OCI-LY1 (cell line): ENCODE results near the gene CSPG5.
A peak's percentile ranks its signal among the peaks of the same experiment; 100 is the strongest.

Experiments used
- H2AFZ ChIP-seq: fragments of 200-600 bp; sonication (generic), shearing (Covaris generic); 2 replicates; pipeline ENCODE4 v1.6.0; 2014; ENCODE audit warnings: antibody characterized with exemption, mild to moderate bottlenecking, low read length
- H3F3A ChIP-seq: fragments of 200-600 bp; sonication (generic), shearing (Covaris generic); 2 replicates; pipeline ENCODE4 v1.6.0; 2014; ENCODE audit warnings: mild to moderate bottlenecking, antibody characterized with exemption, low read length, moderate library complexity; ENCODE audit not compliant: insufficient read depth
- H3K27ac ChIP-seq: fragments of 200-600 bp; sonication (generic); 2 replicates; pipeline ENCODE4 v1.5.1; 2014; ENCODE audit warnings: low read length, mixed run types, mild to moderate bottlenecking, low read depth; ENCODE audit not compliant: poor library complexity, severe bottlenecking
- H3K27me3 ChIP-seq: fragments of 200-600 bp; sonication (generic); 2 replicates; pipeline ENCODE4 v1.6.0; 2014; ENCODE audit warnings: antibody characterized with exemption, mild to moderate bottlenecking, low read length, moderate library complexity; ENCODE audit not compliant: insufficient read depth
- H3K36me3 ChIP-seq: fragments of 200-600 bp; sonication (generic); 2 replicates; pipeline ENCODE4 v1.6.1; 2014; ENCODE audit warnings: mild to moderate bottlenecking, antibody characterized with exemption, low read length, moderate library complexity, mixed read lengths; ENCODE audit not compliant: insufficient read depth
- H3K4me1 ChIP-seq: fragments of 200-600 bp; sonication (generic); 2 replicates; pipeline ENCODE4 v1.5.1; 2014; ENCODE audit warnings: mild to moderate bottlenecking, low read length, moderate library complexity; ENCODE audit not compliant: insufficient read depth, severe bottlenecking
- H3K4me2 ChIP-seq: fragments of 200-600 bp; sonication (generic), shearing (Covaris generic); 2 replicates; pipeline ENCODE4 v1.6.1; 2014; ENCODE audit warnings: low read length
- H3K4me3 ChIP-seq: fragments of 200-600 bp; sonication (generic); 2 replicates; pipeline ENCODE4 v1.5.1; 2014; ENCODE audit warnings: low read length, low read depth, mild to moderate bottlenecking, mixed read lengths; ENCODE audit not compliant: poor library complexity, severe bottlenecking
- H3K79me2 ChIP-seq: fragments of 200-600 bp; shearing (Covaris generic); 2 replicates; pipeline ENCODE4 v1.6.1; 2016; ENCODE audit warnings: mixed run types, low read length, mixed read lengths; ENCODE audit not compliant: insufficient read depth
- H3K9ac ChIP-seq: fragments of 200-600 bp; sonication (generic), shearing (Covaris generic); 2 replicates; pipeline ENCODE4 v1.6.1; 2014; ENCODE audit warnings: mild to moderate bottlenecking, low read length, mixed read lengths
- H3K9me2 ChIP-seq: fragments of 200-600 bp; sonication (generic), shearing (Covaris generic); 2 replicates; pipeline ENCODE4 v1.6.1; 2014; ENCODE audit warnings: low read depth, mild to moderate bottlenecking, low read length, mixed read lengths
- H3K9me3 ChIP-seq: fragments of 200-600 bp; shearing (Covaris generic); 2 replicates; pipeline ENCODE4 v1.6.1; 2014; ENCODE audit warnings: low read length, mixed read lengths
- H4K20me1 ChIP-seq: fragments of 200-600 bp; sonication (generic), shearing (Covaris generic); 2 replicates; pipeline ENCODE4 v1.6.0; 2016; ENCODE audit warnings: mild to moderate bottlenecking, low read length; ENCODE audit not compliant: insufficient read depth
- EZH2 ChIP-seq: fragments of 200-600 bp; sonication (generic), shearing (Covaris generic); IDR thresholded peaks from 2 replicates; pipeline ENCODE4 v1.8.0; 2017; ENCODE audit warnings: borderline replicate concordance, mixed run types, mild to moderate bottlenecking, antibody characterized with exemption, low read length, moderate library complexity, mixed read lengths
- TF ChIP-seq, protein P1 (sequence below): fragments of 200-600 bp; sonication (generic), shearing (Covaris generic); IDR thresholded peaks from 2 replicates; pipeline ENCODE4 v1.5.1; 2017; ENCODE audit warnings: mild to moderate bottlenecking, antibody characterized with exemption, low read length, moderate library complexity, mixed read lengths

The CSPG5 gene, protein sequence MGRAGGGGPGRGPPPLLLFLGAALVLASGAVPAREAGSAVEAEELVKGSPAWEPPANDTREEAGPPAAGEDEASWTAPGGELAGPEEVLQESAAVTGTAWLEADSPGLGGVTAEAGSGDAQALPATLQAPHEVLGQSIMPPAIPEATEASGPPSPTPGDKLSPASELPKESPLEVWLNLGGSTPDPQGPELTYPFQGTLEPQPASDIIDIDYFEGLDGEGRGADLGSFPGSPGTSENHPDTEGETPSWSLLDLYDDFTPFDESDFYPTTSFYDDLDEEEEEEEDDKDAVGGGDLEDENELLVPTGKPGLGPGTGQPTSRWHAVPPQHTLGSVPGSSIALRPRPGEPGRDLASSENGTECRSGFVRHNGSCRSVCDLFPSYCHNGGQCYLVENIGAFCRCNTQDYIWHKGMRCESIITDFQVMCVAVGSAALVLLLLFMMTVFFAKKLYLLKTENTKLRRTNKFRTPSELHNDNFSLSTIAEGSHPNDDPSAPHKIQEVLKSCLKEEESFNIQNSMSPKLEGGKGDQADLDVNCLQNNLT

DNA sequence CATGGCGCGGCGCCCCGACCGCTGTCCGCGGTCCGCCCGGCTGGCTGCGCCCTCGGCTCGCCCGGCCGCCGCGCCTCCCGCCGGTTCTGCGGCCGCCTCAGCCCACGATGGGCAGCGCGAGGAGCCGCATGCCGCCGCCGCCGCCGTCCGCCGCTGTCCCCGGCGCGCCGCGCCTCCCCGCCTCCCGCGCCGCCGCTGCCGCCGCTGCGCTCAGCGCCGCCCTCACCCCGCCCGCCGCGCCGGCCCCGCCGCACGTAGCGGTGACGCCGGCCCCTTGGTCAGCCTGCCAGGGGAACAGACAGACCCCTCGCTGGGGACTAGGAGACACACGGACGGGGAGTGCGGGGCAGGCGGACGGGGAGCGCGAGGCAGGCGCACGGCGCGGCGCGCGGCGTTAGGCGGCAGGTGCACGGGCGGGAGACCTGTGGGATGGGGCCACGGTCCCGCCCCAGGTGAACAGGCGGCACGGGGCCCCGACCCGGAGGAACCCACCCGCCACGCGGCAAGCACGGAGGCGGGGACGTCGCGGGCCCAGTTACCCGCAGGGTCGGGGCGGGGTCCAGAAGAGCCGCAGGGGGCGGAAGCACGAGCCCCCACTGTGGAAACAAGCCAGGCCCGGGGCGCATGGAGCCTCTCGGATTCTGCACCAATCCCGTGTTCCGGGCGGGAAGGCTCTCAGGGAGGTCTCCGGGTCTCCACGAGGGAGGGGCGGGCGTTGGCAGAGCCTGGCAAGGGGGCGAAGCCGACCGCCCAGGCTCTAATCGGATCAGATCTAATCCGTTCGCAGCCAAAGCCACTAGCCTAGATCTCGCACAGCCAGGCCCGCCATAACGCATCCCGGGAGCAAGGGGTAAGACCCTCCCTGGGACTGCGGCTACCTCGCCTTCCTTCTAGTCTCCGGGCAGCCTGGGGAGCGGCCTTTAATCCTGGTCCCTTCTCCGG lies at the start of gene CSPG5:
Gene CSPG5 (minus strand): TSS at position 175 of the 942 bp plus-strand sequence. CDS start 172 bp downstream, at position 3.
- Histone ChIP-seq H3F3A (no peaks in the 10 kb centered on the region), H2AFZ (no peak within 1 kb of the TSS)
- no peak for TF ChIP-seq EZH2
- TF ChIP-seq, protein P1, sequence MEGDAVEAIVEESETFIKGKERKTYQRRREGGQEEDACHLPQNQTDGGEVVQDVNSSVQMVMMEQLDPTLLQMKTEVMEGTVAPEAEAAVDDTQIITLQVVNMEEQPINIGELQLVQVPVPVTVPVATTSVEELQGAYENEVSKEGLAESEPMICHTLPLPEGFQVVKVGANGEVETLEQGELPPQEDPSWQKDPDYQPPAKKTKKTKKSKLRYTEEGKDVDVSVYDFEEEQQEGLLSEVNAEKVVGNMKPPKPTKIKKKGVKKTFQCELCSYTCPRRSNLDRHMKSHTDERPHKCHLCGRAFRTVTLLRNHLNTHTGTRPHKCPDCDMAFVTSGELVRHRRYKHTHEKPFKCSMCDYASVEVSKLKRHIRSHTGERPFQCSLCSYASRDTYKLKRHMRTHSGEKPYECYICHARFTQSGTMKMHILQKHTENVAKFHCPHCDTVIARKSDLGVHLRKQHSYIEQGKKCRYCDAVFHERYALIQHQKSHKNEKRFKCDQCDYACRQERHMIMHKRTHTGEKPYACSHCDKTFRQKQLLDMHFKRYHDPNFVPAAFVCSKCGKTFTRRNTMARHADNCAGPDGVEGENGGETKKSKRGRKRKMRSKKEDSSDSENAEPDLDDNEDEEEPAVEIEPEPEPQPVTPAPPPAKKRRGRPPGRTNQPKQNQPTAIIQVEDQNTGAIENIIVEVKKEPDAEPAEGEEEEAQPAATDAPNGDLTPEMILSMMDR = no peak

DNA sequence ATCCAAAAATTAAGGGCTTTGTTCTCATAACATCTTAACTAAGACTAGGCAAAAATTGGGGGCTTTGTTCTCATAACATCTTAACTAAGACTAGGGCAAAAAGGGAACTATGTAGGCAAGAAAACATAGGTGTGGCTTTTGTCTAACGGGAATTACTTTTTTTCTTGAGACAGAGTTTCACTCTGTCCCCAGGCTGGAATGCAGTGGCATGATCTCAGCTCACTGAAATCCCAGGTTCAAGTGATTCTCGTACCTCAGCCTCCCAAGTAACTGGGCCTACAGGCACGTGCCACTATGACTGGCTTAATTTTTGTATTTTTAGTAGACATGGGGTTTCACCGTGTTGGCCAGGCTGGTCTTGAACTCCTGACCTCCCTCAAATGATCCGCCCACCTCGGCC lies 49.8 kb upstream of the CSPG5 start:
- TF ChIP-seq, protein P1 = no peak
- TF ChIP-seq EZH2 = no peak
- peaks cover 85% of the 10 kb centered on the region for H3K36me3 ChIP-seq
- H3K27ac ChIP-seq = no peak overlapping the region

More for the DNA sequence above, at the start of gene CSPG5:
- Histone ChIP-seq H3K27me3 (peaks cover 10% of the 10 kb centered on the region; the same call in 1 of the 2 replicates), H3K9ac (no peak within 1 kb of the TSS; the same call in 1 of the 2 replicates), H3K79me2 (no peaks in the 10 kb centered on the region), H3K4me2 (peak within 1 kb of the TSS; percentile 78), H4K20me1 (no peaks in the 10 kb centered on the region), H3K9me2 (no peaks in the 10 kb centered on the region), H3K4me3 (peak within 1 kb of the TSS; percentile 72), H3K4me1 (no peaks in the 10 kb centered on the region), H3K27ac (no peak within 1 kb of the TSS), H3K9me3 (no peaks in the 10 kb centered on the region), H3K36me3 (peaks cover under 1% of the 10 kb centered on the region; the same call in 1 of the 2 replicates)

DNA sequence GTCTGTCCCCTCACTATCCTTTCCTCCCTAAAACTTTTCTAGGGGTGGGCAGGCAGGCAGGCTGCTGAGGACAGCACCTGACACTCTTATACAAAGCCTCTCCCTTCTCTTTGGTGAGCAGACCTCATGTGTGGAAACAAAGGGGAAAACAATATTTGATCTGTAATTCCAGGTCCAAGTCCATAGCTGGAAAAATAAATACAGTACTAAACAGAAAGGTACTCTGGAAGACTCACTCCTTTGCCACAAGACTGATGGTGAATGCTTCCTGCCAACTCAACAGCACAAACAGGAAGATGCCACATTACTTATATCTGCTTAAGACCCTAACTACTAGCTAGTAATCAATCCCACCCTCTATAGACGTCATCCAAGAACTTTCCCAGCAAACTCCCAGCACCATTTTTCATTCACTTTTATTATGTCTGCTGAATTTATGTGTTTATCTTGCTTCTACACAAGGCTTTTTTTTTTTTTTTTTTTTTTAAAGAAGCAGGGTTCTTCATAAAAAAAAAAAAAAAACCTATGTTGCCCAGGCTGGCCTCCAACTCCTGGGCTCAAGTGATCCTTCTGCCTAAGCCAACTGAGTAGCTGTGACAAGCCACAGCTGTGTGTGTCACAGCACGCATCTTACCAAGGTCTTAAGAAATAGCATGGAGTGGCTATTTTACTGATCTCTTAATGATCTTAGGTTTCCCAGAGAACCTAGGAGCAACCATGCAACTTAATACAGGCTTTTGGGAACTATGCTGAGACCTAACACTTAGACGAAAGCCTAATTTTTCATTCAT lies 44.2 kb upstream of the CSPG5 start:
- peaks cover 88% of the 10 kb centered on the region for H3K36me3 ChIP-seq
- no peak overlapping the region for H3K9ac ChIP-seq
- H3K4me3 ChIP-seq = no peak overlapping the region
- H3K4me1 ChIP-seq = no peaks in the 10 kb centered on the region
- H3K9me3 ChIP-seq = no peaks in the 10 kb centered on the region
- H3F3A ChIP-seq = no peaks in the 10 kb centered on the region
- no peak overlapping the region for H3K4me2 ChIP-seq
- no peak overlapping the region for H2AFZ ChIP-seq
- H3K9me2 ChIP-seq = no peaks in the 10 kb centered on the region
- H3K27ac ChIP-seq = no peak overlapping the region
- no peaks in the 10 kb centered on the region for H3K79me2 ChIP-seq
- no peaks in the 10 kb centered on the region for H4K20me1 ChIP-seq
- H3K27me3 ChIP-seq = no peaks in the 10 kb centered on the region
- TF ChIP-seq, protein P1 = no peak
- TF ChIP-seq EZH2 = no peak

More for the DNA sequence above, 49.8 kb upstream of the CSPG5 start:
- Histone ChIP-seq H3K4me1 (no peaks in the 10 kb centered on the region), H3K79me2 (no peaks in the 10 kb centered on the region), H3F3A (no peaks in the 10 kb centered on the region), H3K4me3 (no peak overlapping the region), H3K27me3 (no peaks in the 10 kb centered on the region), H3K9ac (no peak overlapping the region), H2AFZ (no peak overlapping the region), H3K9me3 (no peaks in the 10 kb centered on the region), H4K20me1 (no peaks in the 10 kb centered on the region), H3K4me2 (no peak overlapping the region), H3K9me2 (no peaks in the 10 kb centered on the region)
